Bronchial epithelial cell (primary cell): ENCODE data around the gene BCAR1. TPM values are rescaled to one million over a fixed set of nuclear protein-coding genes. Genes with fewer than 3 reads are reported as not detected.

Experiments used
- DNase-seq: peaks from one replicate; pipeline ENCODE4 v3.0.0-alpha.2; 2010; ENCODE audit warnings: low read depth
- FAIRE-seq: peaks from 2 replicates; lab custom pipeline; 2011; peaks lifted over from hg19 to GRCh38; lab: Jason Lieb, UNC
- H3K27me3 ChIP-seq: 2 replicates; pipeline ENCODE4 v1.5.1; 2011; ENCODE audit warnings: low read length; ENCODE audit not compliant: control insufficient read depth, insufficient read depth
- H3K36me3 ChIP-seq: 2 replicates; pipeline ENCODE4 v1.5.1; 2011; ENCODE audit warnings: low read length; ENCODE audit not compliant: control insufficient read depth, insufficient read depth
- H3K4me3 ChIP-seq: 2 replicates; pipeline ENCODE4 v1.5.1; 2011; ENCODE audit warnings: mild to moderate bottlenecking, low read depth, low read length, control low read depth
- CTCF ChIP-seq: IDR thresholded peaks from 2 replicates; pipeline ENCODE4 v1.5.1; 2011; ENCODE audit warnings: mild to moderate bottlenecking, moderate library complexity, low read length, control low read depth, inconsistent platforms; ENCODE audit not compliant: insufficient read depth, severe bottlenecking
- total RNA-seq: library from RNA; depleted of rRNA; stranded (reverse); fragments of >200 nt; gene quantifications from 2 replicates; pipeline ENCODE4 v1.2.1, GENCODE V29; 2014

BCAR1 gene
- total RNA-seq, 1 donor from 2014 or later = 44.2 TPM

DNA sequence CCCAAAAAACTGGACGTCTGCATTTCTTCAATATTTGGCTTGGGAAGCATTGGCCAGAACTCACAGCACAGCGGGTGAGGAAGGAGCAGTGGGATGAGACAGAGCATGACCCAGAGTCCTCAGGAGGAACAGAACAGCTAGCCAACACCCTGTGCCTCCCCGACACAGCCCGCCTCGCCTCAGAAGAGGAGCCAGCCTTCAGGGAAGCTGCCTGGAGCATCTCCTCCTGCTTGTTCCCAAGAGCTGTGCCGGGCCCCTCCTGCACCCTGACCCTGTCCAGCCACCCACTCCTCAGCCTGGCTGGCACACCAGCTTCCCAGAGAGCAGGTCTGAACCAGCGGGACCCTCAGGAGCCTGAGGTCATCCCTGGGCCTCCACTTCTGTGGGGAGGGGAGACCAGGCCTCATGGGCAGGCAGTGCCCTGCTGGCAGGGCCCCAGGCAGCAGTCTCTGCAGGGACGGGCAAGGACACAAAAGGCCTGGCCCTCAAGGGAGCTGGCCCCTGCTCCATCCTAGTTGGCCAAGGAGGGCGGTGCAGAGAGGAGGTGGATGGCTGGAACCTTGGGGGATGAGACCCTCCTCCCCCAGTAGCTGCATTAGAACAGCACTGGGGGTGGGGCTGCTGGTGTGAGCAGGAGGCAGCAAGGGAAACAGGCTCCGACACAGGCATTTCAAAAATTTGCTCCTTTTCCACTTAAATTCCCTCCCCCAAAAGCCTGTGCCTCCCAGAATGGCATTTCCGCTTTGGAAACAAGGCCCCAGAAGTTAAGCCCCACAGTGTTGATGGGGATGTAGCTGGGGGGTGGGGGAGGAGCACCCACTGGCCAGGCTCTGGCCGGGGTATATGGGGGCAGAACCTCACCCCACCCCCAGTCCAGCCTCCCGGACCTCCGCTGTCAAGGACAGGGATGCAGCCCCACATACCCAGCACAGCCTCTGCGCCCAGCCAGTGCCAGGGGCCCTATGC is 1.8 kb upstream of the BCAR1 start:
- DNase-seq (no peak), FAIRE-seq (no peak)
- no peak overlapping the region for H3K4me3 ChIP-seq
- no peak for TF ChIP-seq CTCF
- peaks cover 3% of the 10 kb centered on the region for H3K36me3 ChIP-seq
- H3K27me3 ChIP-seq = no peaks in the 10 kb centered on the region

GRCh38 chr16:75252049-75252864 is 833 bp upstream of the BCAR1 start:
- DNase-seq = no peak
- H3K4me3 ChIP-seq = no peak overlapping the region
- no peak for TF ChIP-seq CTCF
- H3K27me3 ChIP-seq = no peaks in the 10 kb centered on the region
- peaks cover 3% of the 10 kb centered on the region for H3K36me3 ChIP-seq
- no peak for FAIRE-seq

GRCh38 chr16:75250809-75251279 is 580 bp downstream of the BCAR1 start:
- no peak for FAIRE-seq

GRCh38 chr16:75250089-75250808 is 1.2 kb downstream of the BCAR1 start:
- TF ChIP-seq CTCF = no peak
- Histone ChIP-seq H3K27me3 (no peaks in the 10 kb centered on the region), H3K4me3 (peak overlapping the region; percentile 76), H3K36me3 (peaks cover 7% of the 10 kb centered on the region)
- no peak for FAIRE-seq
- no peak for DNase-seq

More at GRCh38 chr16:75250809-75251279, 580 bp downstream of the BCAR1 start:
- no peak for DNase-seq
- H3K27me3 ChIP-seq = no peaks in the 10 kb centered on the region
- peaks cover 7% of the 10 kb centered on the region for H3K36me3 ChIP-seq
- peak overlapping the region; percentile 76 for H3K4me3 ChIP-seq
- no peak for TF ChIP-seq CTCF

DNA sequence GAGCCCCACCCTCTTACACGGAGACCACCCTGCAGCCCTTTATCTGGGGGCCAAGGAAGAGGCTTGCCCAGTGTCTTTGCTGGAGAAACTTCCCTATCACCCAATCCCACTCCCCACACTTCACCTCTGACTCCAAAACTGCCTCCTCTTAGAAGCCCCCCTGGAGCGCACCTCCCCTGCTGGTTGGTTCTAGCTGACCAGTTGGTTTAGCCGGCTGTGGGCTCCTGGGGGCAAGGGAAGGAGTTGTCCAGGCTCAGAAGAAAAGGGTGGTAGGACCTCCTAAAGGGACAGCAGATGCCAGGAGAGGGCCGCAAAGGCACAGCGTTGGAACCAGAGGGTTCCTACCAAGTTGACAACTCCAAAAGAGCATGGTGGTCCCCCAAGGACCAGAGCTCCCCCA is 2.0 kb downstream of the BCAR1 start:
- FAIRE-seq = no peak
- TF ChIP-seq CTCF = no peak
- H3K4me3 ChIP-seq = no peak overlapping the region
- no peaks in the 10 kb centered on the region for H3K27me3 ChIP-seq
- H3K36me3 ChIP-seq = peaks cover 10% of the 10 kb centered on the region
- no peak for DNase-seq
